NCI-H2196 (cell line): Measurements from ENCODE around the gene SGF29.
"Not testable (repeated sequence)": the region's sequence is repeated elsewhere in the genome, so short reads cannot be mapped to it uniquely, and the experiment has no call there.

Experiments used
- DNase-seq: peaks from one replicate; lab custom pipeline; 2025; ENCODE audit not compliant: unreplicated experiment; lab: John Stamatoyannopoulos, UW

SGF29 gene

GRCh38 chr16:28563218-28563617, 9.5 kb downstream of the SGF29 start:
- DNase-seq, result no peak

- DNase-seq, result not testable (repeated sequence)
Observed at GRCh38 chr16:28566233-28566925, 12.7 kb downstream of the SGF29 start.

- no peak for DNase-seq
Observed at GRCh38 chr16:28567292-28567691, 13.6 kb downstream of the SGF29 start.

- DNase-seq, result no peak
Observed at GRCh38 chr16:28569021-28569420, 15.3 kb downstream of the SGF29 start.

GRCh38 chr16:28569968-28570752, 16.4 kb downstream of the SGF29 start:
- no peak for DNase-seq

- no peak for DNase-seq
Observed at GRCh38 chr16:28572696-28573510, 19.2 kb downstream of the SGF29 start.

GRCh38 chr16:28573738-28574718, 20.3 kb downstream of the SGF29 start:
- DNase-seq, result no peak

- no peak for DNase-seq
Observed at GRCh38 chr16:28574925-28575324, 21.2 kb downstream of the SGF29 start.

GRCh38 chr16:28575446-28576109, 21.9 kb downstream of the SGF29 start:
- no peak for DNase-seq

- DNase-seq, result no peak
Observed at GRCh38 chr16:28580726-28581315, 27.1 kb downstream of the SGF29 start.

GRCh38 chr16:28585674-28586073, 32.0 kb downstream of the SGF29 start:
- no peak for DNase-seq

GRCh38 chr16:28586466-28586865, 32.7 kb downstream of the SGF29 start:
- DNase-seq, result no peak

GRCh38 chr16:28587386-28587785, 33.7 kb downstream of the SGF29 start:
- no peak for DNase-seq

- DNase-seq, result no peak
Observed at GRCh38 chr16:28589069-28589468, 35.3 kb downstream of the SGF29 start.

- no peak for DNase-seq
Observed at GRCh38 chr16:28589930-28590329, 36.2 kb downstream of the SGF29 start.

GRCh38 chr16:28590384-28591340, 36.9 kb downstream of the SGF29 start:
- no peak for DNase-seq

GRCh38 chr16:28591355-28591754, 37.6 kb downstream of the SGF29 start:
- DNase-seq, result no peak

GRCh38 chr16:28592511-28592910, 38.8 kb downstream of the SGF29 start:
- DNase-seq, result no peak
